ENCODE measurements around the gene SDK1.

- TF ChIP-seq PML (IDR thresholded peaks at IDR 0.05; ENCODE audit: low read length) (no peak), POLR2AphosphoS2 (IDR thresholded peaks at IDR 0.05; ENCODE audit: low read depth, low read length) (no peak), CTCF (IDR thresholded peaks at IDR 0.05 in 2 of 3, conservative IDR thresholded peaks at IDR 0.05 in 1 of 3; ENCODE audit: control insufficient read depth in 2 of 3, extremely low read depth in 1 of 3, insufficient read depth in 1 of 3, low read depth in 3 of 3, low read length in 3 of 3) (no peak)
Observed at GRCh38 chr7:4150731-4151130, 849.7 kb downstream of the SDK1 start.

Measured in GM12878 (cell line).